SK-N-SH (cell line): Measurements from ENCODE around the gene THAP8. TPM values are rescaled to one million over a fixed set of nuclear protein-coding genes. Genes with fewer than 3 reads are reported as not detected.

Source experiments
- CTCF ChIA-PET: fragments of 300-600, 350-600 bp; formaldehyde crosslinking; extraction: SDS; loops from one replicate; lab custom pipeline; 2021; lab: Yijun Ruan, JAX
- POLR2A ChIA-PET: fragments of 350-600 bp; sonication (Branson Sonifier 250); formaldehyde crosslinking; extraction: SDS; loops from one replicate; lab custom pipeline; 2020; ENCODE audit warnings: antibody characterized with exemption, inconsistent platforms; lab: Yijun Ruan, JAX
- DNase-seq: peaks from one replicate; pipeline ENCODE4 v3.0.0; 2012
- H2AFZ ChIP-seq: fragments of 200-600 bp; sonication (generic); 2 replicates; pipeline ENCODE4 v1.8.1; 2016; ENCODE audit warnings: antibody characterized with exemption, mild to moderate bottlenecking, low read depth
- H3F3A ChIP-seq: fragments of 200-600 bp; sonication (generic); replicated peaks from 2 replicates; pipeline ENCODE3; 2016; ENCODE audit warnings: antibody characterized with exemption, mild to moderate bottlenecking; ENCODE audit not compliant: insufficient read depth
- H3K27ac ChIP-seq, 2 experiments: fragments of 200-500 bp in 1 of 2; fragments of 200-600 bp in 1 of 2; sonication (Bioruptor generic) in 1 of 2; sonication (generic), shearing (Covaris generic) in 1 of 2; 2 replicates each; pipeline versions ENCODE4 v1.5.1 to v1.6.1; 2014 to 2016; ENCODE audit warnings: low read depth in 2 of 2, inconsistent platforms in 1 of 2, low read length in 1 of 2, mild to moderate bottlenecking in 1 of 2, mixed read lengths in 1 of 2
- H3K27me3 ChIP-seq: fragments of 200-600 bp; sonication (generic), shearing (Covaris generic); 2 replicates; pipeline ENCODE4 v1.6.1; 2016; ENCODE audit warnings: mixed run types; ENCODE audit not compliant: insufficient read depth
- H3K36me3 ChIP-seq, 2 experiments: fragments of 200-500 bp in 1 of 2; fragments of 200-600 bp in 1 of 2; sonication (Bioruptor generic) in 1 of 2; sonication (generic) in 1 of 2; replicated peaks in 1 of 2; 2 replicates each; pipeline versions ENCODE3 to v1.5.1; 2014 to 2016; ENCODE audit warnings: low read length in 1 of 2, mild to moderate bottlenecking in 1 of 2; ENCODE audit not compliant: insufficient read depth in 2 of 2, control insufficient read depth in 1 of 2
- H3K4me1 ChIP-seq, 2 experiments: fragments of 200-500 bp in 1 of 2; fragments of 200-600 bp in 1 of 2; sonication (Bioruptor generic) in 1 of 2; sonication (generic), shearing (Covaris generic) in 1 of 2; 2 replicates each; pipeline versions ENCODE4 v1.5.1 to v1.6.1; 2014 to 2016; ENCODE audit warnings: low read depth in 1 of 2, low read length in 1 of 2, mixed run types in 1 of 2; ENCODE audit not compliant: insufficient read depth in 2 of 2, control insufficient read depth in 1 of 2
- H3K4me2 ChIP-seq: fragments of 200-600 bp; sonication (generic), shearing (Covaris generic); 2 replicates; pipeline ENCODE4 v1.6.1; 2017; ENCODE audit warnings: mixed run types
- H3K4me3 ChIP-seq, 2 experiments: fragments of 200-500 bp in 1 of 2; fragments of 200-600 bp in 1 of 2; sonication (Bioruptor generic) in 1 of 2; sonication (generic), shearing (Covaris generic) in 1 of 2; 2 replicates each; pipeline versions ENCODE4 v1.5.1 to v1.8.1; 2014 to 2016; ENCODE audit warnings: low read depth in 2 of 2, inconsistent platforms in 1 of 2, low read length in 1 of 2, mild to moderate bottlenecking in 1 of 2, mixed read lengths in 1 of 2, moderate library complexity in 1 of 2
- H3K79me2 ChIP-seq: fragments of 200-600 bp; sonication (generic); 2 replicates; pipeline ENCODE4 v1.8.1; 2017; ENCODE audit warnings: mild to moderate bottlenecking; ENCODE audit not compliant: insufficient read depth
- H3K9ac ChIP-seq: fragments of 200-600 bp; sonication (generic); 2 replicates; pipeline ENCODE4 v1.6.1; 2017; ENCODE audit warnings: mixed run types
- H3K9me2 ChIP-seq: fragments of 200-600 bp; sonication (generic); 2 replicates; pipeline ENCODE4 v1.6.1; 2017; ENCODE audit warnings: mixed run types
- H3K9me3 ChIP-seq: fragments of 200-600 bp; sonication (generic); 2 replicates; pipeline ENCODE4 v1.6.1; 2017; ENCODE audit warnings: mixed run types, mild to moderate bottlenecking, moderate library complexity
- H4K20me1 ChIP-seq: fragments of 200-600 bp; sonication (generic); 2 replicates; pipeline ENCODE4 v1.6.1; 2017; ENCODE audit warnings: mild to moderate bottlenecking, mixed run types; ENCODE audit not compliant: insufficient read depth
- CHD2 ChIP-seq: fragments of 150-350 bp; IDR thresholded peaks from 2 replicates; pipeline ENCODE4 v1.6.1; 2018; ENCODE audit warnings: low read length; ENCODE audit not compliant: partially characterized antibody
- ELF1 ChIP-seq: IDR thresholded peaks from 2 replicates; pipeline ENCODE4 v1.4.0; 2012
- EP300 ChIP-seq, 2 experiments: IDR thresholded peaks; 2 replicates each; pipeline versions ENCODE4 v1.4.0 to v1.6.1; 2012; ENCODE audit warnings: borderline replicate concordance in 1 of 2, low read depth in 1 of 2, low read length in 1 of 2
- FOXJ3 ChIP-seq: sonication (generic); formaldehyde crosslinking; IDR thresholded peaks from 2 replicates; pipeline ENCODE4 v1.5.1; 2020; ENCODE audit warnings: mild to moderate bottlenecking, missing genetic modification reagents
- GABPA ChIP-seq: IDR thresholded peaks from 2 replicates; pipeline ENCODE4 v1.4.0; 2012; ENCODE audit warnings: low read depth, mild to moderate bottlenecking
- GATA2 ChIP-seq: sonication (generic); formaldehyde crosslinking; IDR thresholded peaks from 2 replicates; pipeline ENCODE4 v1.5.0; 2020; ENCODE audit warnings: mild to moderate bottlenecking, missing genetic modification reagents
- IRF3 ChIP-seq: fragments of 150-350 bp; IDR thresholded peaks from 2 replicates; pipeline ENCODE4 v1.6.1; 2016; ENCODE audit warnings: mild to moderate bottlenecking, low read depth, low read length
- JUND ChIP-seq: IDR thresholded peaks from 2 replicates; pipeline ENCODE4 v1.4.0; 2012
- MAX ChIP-seq: IDR thresholded peaks from 2 replicates; pipeline ENCODE4 v1.4.0; 2012; ENCODE audit warnings: low read depth
- NFIC ChIP-seq: IDR thresholded peaks from 2 replicates; pipeline ENCODE4 v1.4.0; 2012; ENCODE audit warnings: borderline replicate concordance
- NRF1 ChIP-seq: IDR thresholded peaks from 2 replicates; pipeline ENCODE4 v1.6.1; 2012; ENCODE audit warnings: low read depth, mild to moderate bottlenecking, low read length
- POLR2AphosphoS5 ChIP-seq: IDR thresholded peaks from 2 replicates; pipeline ENCODE4 v1.6.1; 2012; ENCODE audit warnings: low read depth, low read length
- REST ChIP-seq: IDR thresholded peaks from 2 replicates; pipeline ENCODE4 v1.6.1; 2012; ENCODE audit warnings: mild to moderate bottlenecking, low read depth, low read length, moderate library complexity
- RFX5 ChIP-seq: IDR thresholded peaks from 2 replicates; pipeline ENCODE4 v1.6.1; 2012; ENCODE audit warnings: mild to moderate bottlenecking, improper control_type of control experiment, low read length
- SIN3A ChIP-seq: IDR thresholded peaks from 2 replicates; pipeline ENCODE4 v1.6.1; 2012; ENCODE audit warnings: low read depth, mild to moderate bottlenecking, low read length, moderate library complexity, borderline replicate concordance
- TEAD4 ChIP-seq: IDR thresholded peaks from 2 replicates; pipeline ENCODE4 v1.4.0; 2012; ENCODE audit warnings: mild to moderate bottlenecking, borderline replicate concordance; ENCODE audit not compliant: insufficient read depth
- USF1 ChIP-seq: IDR thresholded peaks from 2 replicates; pipeline ENCODE4 v1.4.0; 2012; ENCODE audit warnings: low read depth, borderline replicate concordance
- WGBS: methylation state at CpG from one replicate; pipeline ENCODE4 v1.1.6; 2017; ENCODE audit warnings: low lambda C conversion rate; 5-methylcytosine and 5-hydroxymethylcytosine counted together
- polyA plus RNA-seq, 3 experiments: library from polyadenylated mRNA; depleted of rRNA; stranded (reverse); fragments of >200 nt; gene quantifications; 2 replicates each; pipeline ENCODE4 v1.2.3, GENCODE V29; 2012

Gene THAP8
- polyA plus RNA-seq, 1 of the 3 experiments (the other 2 are of a cell fraction): 6.3 TPM

GRCh38 chr19:36014012-36014924 lies 39.8 kb downstream of the THAP8 start, which contains the start of gene ALKBH6 (continued):
- TF ChIP-seq REST (peak; percentile 75), CHD2 (peak; percentile 97), TEAD4 (no peak), SIN3A (peak; percentile 92; the same call in 1 of the 2 replicates), GABPA (peak; percentile 58; the same call in 1 of the 2 replicates), NFIC (no peak), JUND (no peak), USF1 (no peak)

GRCh38 chr19:36013280-36014011 lies 40.6 kb downstream of the THAP8 start:
- DNase-seq: no peak
- TF ChIP-seq IRF3 (no peak), MAX (no peak), TEAD4 (no peak), EP300 (IDR thresholded peaks at IDR 0.05; ENCODE audit: borderline replicate concordance in 1 of 2, low read depth in 1 of 2, low read length in 1 of 2) (no peak), ELF1 (no peak), NRF1 (no peak), FOXJ3 (CRISPR knock-in tag) (no peak), RFX5 (no peak), REST (no peak), GATA2 (CRISPR knock-in tag) (no peak), POLR2AphosphoS5 (no peak), JUND (no peak)
- TF ChIP-seq, all 33 proteins: peak for 0
- Histone ChIP-seq H3K27me3 (no peaks in the 10 kb centered on the region), H3K9me2 (no peaks in the 10 kb centered on the region), H3K27ac (peak overlapping the region; percentile 20 to 58; a peak in 2 of 4 replicates), H4K20me1 (no peaks in the 10 kb centered on the region), H3K4me2 (peak overlapping the region; percentile 92), H2AFZ (peak overlapping the region; percentile 71), H3K4me3 (peak overlapping the region; percentile 70 to 80), H3F3A (no peaks in the 10 kb centered on the region), H3K36me3 (peaks cover 0 to 19% of the 10 kb centered on the region in 2 experiments), H3K9ac (peak overlapping the region; percentile 78), H3K4me1 (peaks cover 5 to 26% of the 10 kb centered on the region in 2 experiments; a peak in 2 of 4 replicates), H3K79me2 (peaks cover 8% of the 10 kb centered on the region; the same call in 1 of the 2 replicates), H3K9me3 (no peaks in the 10 kb centered on the region)
- CTCF ChIA-PET: interaction anchor here (0.8 to 1.5 kb wide), 3 partner anchors 17 to 76 kb away, joined by 3 read pairs; no protein-coding TSS in a partner anchor
- POLR2A ChIA-PET: interaction anchor here (0.8 to 1.4 kb wide), 4 partner anchors 18 to 113 kb away, joined by 4 to 6 read pairs (median 4); partner anchors contain the start of genes NFKBID, THAP8 and WDR62
- 22% methylated on average over 13 of the region's 15 CpGs for WGBS
